OCI-LY7 (cell line): ENCODE data around the gene ATE1. TPM values are rescaled to one million over a fixed set of nuclear protein-coding genes. Genes with fewer than 3 reads are reported as not detected.

ENCODE experiments used
- BruUV-seq: library from RNA; stranded (reverse); fragments of 400-500 nt; replicated peaks from 2 replicates; lab custom pipeline; 2021; lab: Mats Ljungman, UMichigan
- CTCF ChIA-PET: fragments of 300-600 bp; sonication (Branson Sonifier 250); formaldehyde crosslinking; loops from one replicate; lab custom pipeline; 2022; ENCODE audit warnings: antibody characterized with exemption; ENCODE audit not compliant: unreplicated experiment; lab: Charles Lee
- POLR2A ChIA-PET: fragments of 300-600 bp; sonication (Branson Sonifier 250); formaldehyde crosslinking; loops from one replicate; lab custom pipeline; 2022; ENCODE audit warnings: antibody characterized with exemption; lab: Charles Lee
- DNase-seq: peaks from one replicate; pipeline ENCODE4 v3.0.0-alpha.2; 2015; ENCODE audit warnings: low spot score
- H2AFZ ChIP-seq: fragments of 200-600 bp; sonication (generic), shearing (Covaris generic); 2 replicates; pipeline ENCODE4 v1.6.1; 2014; ENCODE audit warnings: mild to moderate bottlenecking, antibody characterized with exemption, low read length, moderate library complexity
- H3K27ac ChIP-seq: fragments of 200-600 bp; sonication (generic); 2 replicates; pipeline ENCODE4 v1.5.1; 2014; ENCODE audit warnings: mixed run types, low read depth, mild to moderate bottlenecking, moderate library complexity, low read length, inconsistent platforms; ENCODE audit not compliant: poor library complexity, severe bottlenecking
- H3K36me3 ChIP-seq: fragments of 200-600 bp; sonication (generic); 2 replicates; pipeline ENCODE4 v1.6.1; 2014; ENCODE audit warnings: mild to moderate bottlenecking, antibody characterized with exemption, low read length, moderate library complexity, mixed read lengths; ENCODE audit not compliant: insufficient read depth
- H3K4me1 ChIP-seq: fragments of 200-600 bp; sonication (generic); 2 replicates; pipeline ENCODE4 v1.5.1; 2014; ENCODE audit warnings: mild to moderate bottlenecking, low read length; ENCODE audit not compliant: insufficient read depth, poor library complexity, severe bottlenecking
- H3K4me2 ChIP-seq: fragments of 200-600 bp; sonication (generic); 2 replicates; pipeline ENCODE4 v1.6.1; 2014; ENCODE audit warnings: mild to moderate bottlenecking, low read length
- H3K4me3 ChIP-seq: fragments of 200-600 bp; sonication (generic); 2 replicates; pipeline ENCODE4 v1.5.1; 2014; ENCODE audit warnings: mild to moderate bottlenecking, low read depth, low read length; ENCODE audit not compliant: poor library complexity, severe bottlenecking
- H3K79me2 ChIP-seq: fragments of 200-600 bp; sonication (generic); 2 replicates; pipeline ENCODE4 v1.6.1; 2016; ENCODE audit warnings: low read depth, mild to moderate bottlenecking, low read length, moderate library complexity, mixed read lengths; ENCODE audit not compliant: insufficient read depth
- H3K9me2 ChIP-seq: fragments of 200-600 bp; sonication (generic); 2 replicates; pipeline ENCODE4 v1.6.1; 2016; ENCODE audit warnings: mild to moderate bottlenecking, low read length, mixed read lengths; ENCODE audit not compliant: insufficient read depth
- H3K9me3 ChIP-seq: fragments of 200-600 bp; sonication (generic); 2 replicates; pipeline ENCODE4 v1.6.1; 2014; ENCODE audit warnings: mild to moderate bottlenecking, mixed run types, low read length, mixed read lengths
- H4K20me1 ChIP-seq: fragments of 200-600 bp; sonication (generic); 2 replicates; pipeline ENCODE4 v1.6.1; 2014; ENCODE audit warnings: mild to moderate bottlenecking, antibody characterized with exemption, low read length, moderate library complexity, mixed read lengths; ENCODE audit not compliant: insufficient read depth
- CTCF ChIP-seq: fragments of 200-600 bp; sonication (generic); conservative IDR thresholded peaks from 2 replicates; pipeline ENCODE4 v1.5.1; 2014; ENCODE audit warnings: mild to moderate bottlenecking, antibody characterized with exemption, low read length, moderate library complexity, mixed read lengths
- EZH2phosphoT487 ChIP-seq: fragments of 200-600 bp; sonication (generic); IDR thresholded peaks from 2 replicates; pipeline ENCODE4 v1.6.1; 2018; ENCODE audit warnings: low read depth, borderline replicate concordance, mild to moderate bottlenecking, mixed run types, antibody characterized with exemption, low read length, moderate library complexity, mixed read lengths
- intact Hi-C: fragments of 100-400 bp; cut with micrococcal nuclease; formaldehyde crosslinking; loops from one replicate; pipeline ENCODE4 v1.10.0; 2022; ENCODE audit not compliant: unreplicated experiment
- total RNA-seq, 2 experiments: library from RNA; depleted of rRNA in 1 of 2; stranded (reverse); fragments of >200 nt in 1 of 2; shearing (Covaris generic) in 1 of 2; gene quantifications; 2 replicates each; pipeline ENCODE4 v1.2.3, GENCODE V29; 2014 to 2022

The ATE1 gene
- total RNA-seq, 2 experiments from 2014 or later: 14.8 to 44.7 TPM

GRCh38 chr10:121831777-121832176, 96.1 kb downstream of the ATE1 start:
- no peak overlapping the region for H3K27ac ChIP-seq
- ChIA-PET CTCF (no interaction called here), POLR2A (no interaction called here)
- H3K36me3 ChIP-seq: peaks cover 52% of the 10 kb centered on the region
- DNase-seq: no peak
- H3K9me3 ChIP-seq: no peaks in the 10 kb centered on the region
- H3K79me2 ChIP-seq: no peaks in the 10 kb centered on the region
- intact Hi-C loops: no loop called here
- H2AFZ ChIP-seq: no peak overlapping the region
- H4K20me1 ChIP-seq: no peaks in the 10 kb centered on the region
- no TSS peak for BruUV-seq
- no peaks in the 10 kb centered on the region for H3K9me2 ChIP-seq
- H3K4me3 ChIP-seq: no peak overlapping the region
- H3K4me1 ChIP-seq: no peaks in the 10 kb centered on the region
- H3K4me2 ChIP-seq: no peak overlapping the region
- TF ChIP-seq EZH2phosphoT487 (no peak), CTCF (no peak)

GRCh38 chr10:121831237-121831636, 96.6 kb downstream of the ATE1 start:
- TF ChIP-seq EZH2phosphoT487: no peak
- TF ChIP-seq CTCF: no peak
- H3K4me3 ChIP-seq: no peak overlapping the region
- BruUV-seq: no TSS peak
- CTCF ChIA-PET: no interaction called here
- H3K4me2 ChIP-seq: no peak overlapping the region
- no peaks in the 10 kb centered on the region for H3K9me3 ChIP-seq
- H3K9me2 ChIP-seq: no peaks in the 10 kb centered on the region
- no peak for DNase-seq
- H3K4me1 ChIP-seq: no peaks in the 10 kb centered on the region
- H3K27ac ChIP-seq: no peak overlapping the region
- no peak overlapping the region for H2AFZ ChIP-seq
- intact Hi-C loops: no loop called here
- POLR2A ChIA-PET: no interaction called here
- no peaks in the 10 kb centered on the region for H3K79me2 ChIP-seq
- peaks cover 52% of the 10 kb centered on the region for H3K36me3 ChIP-seq
- no peaks in the 10 kb centered on the region for H4K20me1 ChIP-seq

- BruUV-seq: no TSS peak
- H3K4me2 ChIP-seq: no peak overlapping the region
- DNase-seq: no peak
- no peak overlapping the region for H3K4me3 ChIP-seq
- POLR2A ChIA-PET: interaction anchor here (0.9 kb wide), 1 partner anchor 66 kb away, joined by 8 read pairs; no protein-coding TSS in a partner anchor
- no peaks in the 10 kb centered on the region for H3K9me3 ChIP-seq
- CTCF ChIA-PET: no interaction called here
- H3K9me2 ChIP-seq: no peaks in the 10 kb centered on the region
- intact Hi-C loops: no loop called here
- peaks cover 41% of the 10 kb centered on the region for H3K36me3 ChIP-seq
- no peaks in the 10 kb centered on the region for H3K79me2 ChIP-seq
- no peak for TF ChIP-seq CTCF
- TF ChIP-seq EZH2phosphoT487: no peak
- no peaks in the 10 kb centered on the region for H4K20me1 ChIP-seq
- H2AFZ ChIP-seq: no peak overlapping the region
- H3K4me1 ChIP-seq: no peaks in the 10 kb centered on the region
- H3K27ac ChIP-seq: no peak overlapping the region
Measured at GRCh38 chr10:121830101-121830500, 97.7 kb downstream of the ATE1 start.
